ENCODE data around the gene FKBP1A.

DNA sequence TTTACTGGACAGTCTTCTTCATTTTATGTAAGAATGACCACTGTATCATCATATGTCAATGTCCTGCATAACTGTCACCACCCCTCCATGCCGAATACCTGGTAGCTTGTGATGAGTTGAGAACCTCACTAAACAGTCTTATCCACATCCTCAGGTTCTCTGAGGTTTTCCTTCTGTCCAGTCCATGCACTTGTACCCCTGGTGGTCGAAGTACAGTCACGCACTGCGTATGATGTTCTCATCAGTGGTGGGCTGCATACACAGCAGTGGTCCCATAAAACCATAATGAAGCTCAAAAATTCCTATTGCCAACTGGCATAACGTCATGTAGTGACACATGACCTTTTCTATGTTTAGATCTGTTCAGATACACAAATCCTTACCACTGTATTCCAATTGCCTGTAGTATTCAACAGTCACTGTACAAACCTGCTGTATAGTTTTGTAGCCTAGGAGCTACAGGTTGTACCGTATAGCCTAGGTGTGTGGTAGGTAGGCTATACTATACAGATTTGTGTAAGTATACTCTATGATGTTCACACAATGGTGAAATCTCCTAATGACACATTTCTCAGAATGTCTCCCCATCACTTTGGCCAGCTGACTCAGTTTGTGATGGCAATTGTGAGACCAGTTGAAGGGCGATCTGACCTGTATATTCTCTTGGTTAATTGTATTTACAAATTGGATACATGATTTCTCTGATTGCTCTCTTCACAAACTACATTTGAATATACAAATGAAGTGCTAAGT, 32.6 kb downstream of the FKBP1A start:
- no peak for TF ChIP-seq POLR2A (IDR thresholded peaks at IDR 0.05)
- TF ChIP-seq, protein P1, sequence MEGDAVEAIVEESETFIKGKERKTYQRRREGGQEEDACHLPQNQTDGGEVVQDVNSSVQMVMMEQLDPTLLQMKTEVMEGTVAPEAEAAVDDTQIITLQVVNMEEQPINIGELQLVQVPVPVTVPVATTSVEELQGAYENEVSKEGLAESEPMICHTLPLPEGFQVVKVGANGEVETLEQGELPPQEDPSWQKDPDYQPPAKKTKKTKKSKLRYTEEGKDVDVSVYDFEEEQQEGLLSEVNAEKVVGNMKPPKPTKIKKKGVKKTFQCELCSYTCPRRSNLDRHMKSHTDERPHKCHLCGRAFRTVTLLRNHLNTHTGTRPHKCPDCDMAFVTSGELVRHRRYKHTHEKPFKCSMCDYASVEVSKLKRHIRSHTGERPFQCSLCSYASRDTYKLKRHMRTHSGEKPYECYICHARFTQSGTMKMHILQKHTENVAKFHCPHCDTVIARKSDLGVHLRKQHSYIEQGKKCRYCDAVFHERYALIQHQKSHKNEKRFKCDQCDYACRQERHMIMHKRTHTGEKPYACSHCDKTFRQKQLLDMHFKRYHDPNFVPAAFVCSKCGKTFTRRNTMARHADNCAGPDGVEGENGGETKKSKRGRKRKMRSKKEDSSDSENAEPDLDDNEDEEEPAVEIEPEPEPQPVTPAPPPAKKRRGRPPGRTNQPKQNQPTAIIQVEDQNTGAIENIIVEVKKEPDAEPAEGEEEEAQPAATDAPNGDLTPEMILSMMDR (IDR thresholded peaks at IDR 0.05 in 8 of 11, conservative IDR thresholded peaks at IDR 0.05 in 3 of 11), result no peak

All from spleen (tissue), 7 donors.